ENCODE data around the gene LILRA5.
"Not testable (repeated sequence)": the region's sequence is repeated elsewhere in the genome, so short reads cannot be mapped to it uniquely, and the experiment has no call there.

LILRA5 gene

GRCh38 chr19:54299515-54299914 lies 13.5 kb downstream of the LILRA5 start:
- no peak for DNase-seq

GRCh38 chr19:54299126-54299498 lies 13.9 kb downstream of the LILRA5 start:
- DNase-seq = no peak

- DNase-seq = no peak
Observed at GRCh38 chr19:54298357-54299125, 14.4 kb downstream of the LILRA5 start.

- DNase-seq = no peak
Observed at GRCh38 chr19:54297759-54298305, 15.1 kb downstream of the LILRA5 start.

GRCh38 chr19:54294539-54294938 lies 18.4 kb downstream of the LILRA5 start:
- DNase-seq = no peak

GRCh38 chr19:54289160-54289559 lies 23.8 kb downstream of the LILRA5 start:
- DNase-seq = not testable (repeated sequence)

GRCh38 chr19:54287456-54287855 lies 25.5 kb downstream of the LILRA5 start:
- DNase-seq = no peak

GRCh38 chr19:54286283-54286682 lies 26.7 kb downstream of the LILRA5 start:
- DNase-seq = not testable (repeated sequence)

- DNase-seq = not testable (repeated sequence)
Observed at GRCh38 chr19:54285427-54286056, 27.4 kb downstream of the LILRA5 start.

- DNase-seq = no peak
Observed at GRCh38 chr19:54282686-54283470, 30.1 kb downstream of the LILRA5 start.

GRCh38 chr19:54281729-54282075 lies 31.3 kb downstream of the LILRA5 start:
- not testable (repeated sequence) for DNase-seq

GRCh38 chr19:54281007-54281728 lies 31.8 kb downstream of the LILRA5 start, which contains the start of gene LILRB2:
LILRB2 (minus strand) TSS chr19:54281110; CDS start chr19:54280496, 614 bp downstream.
- DNase-seq = no peak

- DNase-seq = not testable (repeated sequence)
Observed at GRCh38 chr19:54280441-54280840, 32.5 kb downstream of the LILRA5 start.

GRCh38 chr19:54280025-54280424 lies 32.9 kb downstream of the LILRA5 start:
- not testable (repeated sequence) for DNase-seq

- no peak for DNase-seq
Observed at GRCh38 chr19:54279406-54279962, 33.5 kb downstream of the LILRA5 start.

- not testable (repeated sequence) for DNase-seq
Observed at GRCh38 chr19:54278571-54279195, 34.3 kb downstream of the LILRA5 start.

GRCh38 chr19:54278056-54278455 lies 34.9 kb downstream of the LILRA5 start:
- DNase-seq = not testable (repeated sequence)

- DNase-seq = not testable (repeated sequence)
Observed at GRCh38 chr19:54277111-54277615, 35.8 kb downstream of the LILRA5 start.

- DNase-seq = no peak
Observed at GRCh38 chr19:54275951-54276350, 37.0 kb downstream of the LILRA5 start.

GRCh38 chr19:54274516-54274915 lies 38.5 kb downstream of the LILRA5 start:
- DNase-seq = not testable (repeated sequence)

- no peak for DNase-seq
Observed at GRCh38 chr19:54273821-54274220, 39.1 kb downstream of the LILRA5 start.
